ENCODE measurements around the gene COL16A1.

Gene COL16A1

DNA sequence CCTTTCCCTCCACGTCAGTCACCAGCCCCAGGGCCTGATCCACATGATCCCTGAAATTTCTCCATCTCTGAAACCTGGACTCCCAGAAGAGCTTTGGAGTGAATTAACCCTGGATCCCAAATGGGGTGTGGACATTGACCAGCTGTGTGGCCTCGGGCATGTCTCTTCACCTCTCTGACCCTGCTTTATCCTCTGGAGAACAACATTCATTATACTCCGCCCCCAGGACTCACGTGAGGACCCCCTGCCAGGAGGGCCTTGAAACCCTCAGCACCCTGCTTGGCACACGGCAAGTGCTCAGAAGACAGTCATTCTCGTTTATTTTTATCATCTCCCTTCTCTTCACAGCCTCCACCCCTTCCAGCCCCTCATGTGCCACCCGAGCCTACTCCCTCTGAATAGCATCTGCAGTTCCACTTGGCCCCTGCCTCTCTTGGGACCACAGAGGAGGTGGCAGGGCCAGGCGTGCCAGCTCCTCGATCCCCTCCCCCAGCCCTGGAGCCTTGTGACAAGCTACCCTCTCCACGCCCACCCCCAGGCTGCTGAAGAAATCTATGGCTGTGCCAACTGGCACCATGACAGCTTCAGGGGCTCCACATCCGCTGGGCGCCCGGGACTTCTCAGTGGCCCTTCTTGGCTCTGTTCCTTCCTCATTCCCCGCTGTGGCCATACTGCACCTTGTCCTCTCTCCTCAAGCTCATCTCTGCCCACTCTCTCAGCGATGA is 42.3 kb upstream of the COL16A1 start:
- no CpG with 5 or more reads among the region's 15 CpGs for WGBS (ENCODE audit: insufficient coverage, insufficient read length)
- Histone ChIP-seq H3K36me3 (ENCODE audit: control insufficient read depth, insufficient read depth, low read length) (no peaks in the 10 kb centered on the region; the same call in 1 of the 2 replicates), H3K27ac (ENCODE audit: low read length) (no peak overlapping the region), H3K4me1 (ENCODE audit: control insufficient read depth, insufficient read depth, low read length) (peaks cover 3% of the 10 kb centered on the region; the same call in 1 of the 2 replicates), H3K27me3 (ENCODE audit: control insufficient read depth, insufficient read depth, low read length) (no peaks in the 10 kb centered on the region), H3K4me3 (ENCODE audit: low read length) (no peak overlapping the region), H3K9me3 (ENCODE audit: control insufficient read depth, insufficient read depth, low read length) (no peaks in the 10 kb centered on the region)
- DNase-seq (ENCODE audit: low read depth, low spot score): no peak

DNA sequence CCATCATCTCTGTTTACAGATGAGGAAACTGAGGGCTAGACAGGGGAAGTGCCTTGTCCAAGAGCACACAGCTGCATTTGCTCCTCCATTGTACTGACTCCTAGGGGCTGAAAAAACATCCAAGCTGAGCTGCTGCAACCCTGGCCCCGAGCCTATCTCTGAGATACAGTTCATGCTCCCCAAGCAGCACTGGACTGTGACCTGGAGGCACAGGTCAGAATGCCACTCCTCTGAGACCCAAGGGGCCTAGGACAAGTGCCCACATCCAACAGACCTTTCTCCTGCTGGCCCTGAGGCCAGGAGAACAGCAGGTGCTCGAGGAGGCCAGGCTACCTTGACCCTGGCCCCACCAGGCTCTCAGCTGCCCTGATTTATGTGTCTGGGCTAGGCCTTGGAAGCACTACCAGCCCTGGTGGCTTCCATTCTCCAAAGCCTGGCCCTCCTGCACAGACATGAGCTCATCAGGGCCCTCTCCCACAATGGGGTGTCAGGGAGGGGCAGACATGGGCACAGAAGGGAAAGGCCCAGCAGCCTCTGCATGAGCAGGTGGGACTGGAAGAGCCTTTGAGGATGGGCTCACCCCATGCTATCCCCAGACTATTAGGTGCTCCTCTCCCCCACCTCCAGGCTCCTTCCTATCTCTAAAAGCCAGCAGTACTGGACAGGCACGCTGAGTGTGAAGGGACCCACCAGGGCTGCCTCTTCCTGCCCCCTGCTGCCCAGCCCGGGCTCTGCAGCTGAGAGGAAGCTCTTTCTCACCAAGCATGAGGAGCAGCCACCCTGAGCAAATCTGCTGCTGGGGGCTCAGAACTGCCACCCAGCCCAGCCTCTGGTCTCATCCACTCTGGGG is 41.5 kb upstream of the COL16A1 start:
- Histone ChIP-seq H3K27me3 (ENCODE audit: control insufficient read depth, insufficient read depth, low read length) (no peaks in the 10 kb centered on the region), H3K36me3 (ENCODE audit: control insufficient read depth, insufficient read depth, low read length) (no peaks in the 10 kb centered on the region; the same call in 1 of the 2 replicates), H3K27ac (ENCODE audit: low read length) (no peak overlapping the region), H3K9me3 (ENCODE audit: control insufficient read depth, insufficient read depth, low read length) (no peaks in the 10 kb centered on the region), H3K4me3 (ENCODE audit: low read length) (no peak overlapping the region), H3K4me1 (ENCODE audit: control insufficient read depth, insufficient read depth, low read length) (no peaks in the 10 kb centered on the region; the same call in 1 of the 2 replicates)
- DNase-seq (ENCODE audit: low read depth, low spot score): no peak
- WGBS (ENCODE audit: insufficient coverage, insufficient read length): no CpG with 5 or more reads among the region's 4 CpGs

DNA sequence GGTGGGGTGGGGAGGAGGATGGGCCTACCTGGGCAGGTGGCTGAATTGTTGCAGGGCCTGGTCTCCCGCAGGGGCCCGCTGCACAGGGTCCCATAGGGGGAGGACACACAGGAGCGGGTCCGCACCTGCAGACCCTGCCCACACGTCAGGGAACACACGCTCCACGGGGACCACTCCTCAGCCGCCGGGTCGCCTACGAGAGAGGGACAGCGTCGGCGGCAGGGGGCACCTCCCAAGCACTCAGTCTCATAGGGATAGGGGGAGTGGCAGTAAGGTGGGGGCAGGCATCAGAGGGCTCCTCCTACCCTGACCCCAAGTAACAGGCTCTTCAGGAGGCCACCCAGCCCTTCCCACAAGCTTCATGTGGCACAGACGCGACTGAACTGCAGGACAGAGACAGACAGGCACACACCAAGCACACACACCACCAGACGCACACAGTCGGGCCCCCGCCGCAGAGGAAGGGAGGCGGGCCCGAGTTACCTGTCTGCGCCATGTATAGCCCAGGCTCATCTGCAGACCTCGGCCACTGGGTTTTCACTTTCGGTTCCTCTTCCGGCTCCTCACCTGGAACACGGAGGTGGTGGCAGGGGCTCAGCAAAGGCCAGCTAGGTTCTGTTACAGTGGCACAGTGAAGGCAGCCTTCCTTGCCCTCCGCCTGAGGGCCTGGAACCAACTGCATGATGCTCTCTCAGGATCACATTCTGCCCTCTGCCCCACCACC is 40.5 kb upstream of the COL16A1 start:
- Histone ChIP-seq H3K36me3 (ENCODE audit: control insufficient read depth, insufficient read depth, low read length) (no peaks in the 10 kb centered on the region; the same call in 1 of the 2 replicates), H3K9me3 (ENCODE audit: control insufficient read depth, insufficient read depth, low read length) (no peaks in the 10 kb centered on the region), H3K27ac (ENCODE audit: low read length) (no peak overlapping the region), H3K4me1 (ENCODE audit: control insufficient read depth, insufficient read depth, low read length) (no peaks in the 10 kb centered on the region; the same call in 1 of the 2 replicates), H3K27me3 (ENCODE audit: control insufficient read depth, insufficient read depth, low read length) (no peaks in the 10 kb centered on the region), H3K4me3 (ENCODE audit: low read length) (no peak overlapping the region)
- WGBS (ENCODE audit: insufficient coverage, insufficient read length): no CpG with 5 or more reads among the region's 28 CpGs
- DNase-seq (ENCODE audit: low read depth, low spot score): no peak

DNA sequence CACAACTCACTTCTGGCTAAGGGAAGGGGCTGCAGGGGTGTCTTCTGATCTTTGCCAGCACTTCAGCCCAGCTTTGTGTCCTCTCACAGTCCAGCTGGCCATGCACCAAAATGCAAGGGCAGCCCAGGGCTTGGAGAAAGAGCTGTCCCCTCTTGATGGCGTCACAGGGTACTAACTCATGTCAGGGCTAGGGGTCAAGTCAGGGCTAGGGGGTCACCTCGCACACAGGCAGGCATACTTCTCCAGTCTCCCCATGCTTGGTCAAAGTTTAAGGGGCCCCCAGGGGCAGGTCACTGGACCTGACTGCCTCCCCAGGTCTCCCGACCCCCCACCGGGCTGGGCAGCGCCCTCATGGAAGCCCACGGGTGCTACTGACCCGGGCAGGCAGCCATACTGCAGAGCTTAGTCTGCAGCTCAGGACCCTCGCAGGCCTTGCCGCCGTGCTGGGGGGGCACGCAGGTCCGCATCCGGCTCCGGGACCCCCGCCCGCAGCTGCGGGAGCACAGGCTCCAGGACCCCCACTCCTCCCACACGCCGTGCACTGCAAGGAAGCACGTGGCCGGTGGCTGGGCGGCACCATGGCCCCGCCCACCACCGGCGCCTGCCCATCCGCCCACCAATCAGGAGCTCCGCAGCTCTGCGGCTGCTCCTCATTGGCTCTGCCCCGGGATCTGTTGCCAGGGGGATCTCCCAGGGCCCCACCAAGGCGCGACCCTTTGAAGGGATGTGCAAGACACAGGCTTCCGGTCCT is 38.8 kb upstream of the COL16A1 start:
- no CpG with 5 or more reads among the region's 32 CpGs for WGBS (ENCODE audit: insufficient coverage, insufficient read length)
- H3K36me3 ChIP-seq (ENCODE audit: control insufficient read depth, insufficient read depth, low read length): no peaks in the 10 kb centered on the region; the same call in 1 of the 2 replicates
- H3K4me3 ChIP-seq (ENCODE audit: low read length): no peak overlapping the region
- no peak overlapping the region for H3K27ac ChIP-seq (ENCODE audit: low read length)
- no peak for DNase-seq (ENCODE audit: low read depth, low spot score)
- no peaks in the 10 kb centered on the region for H3K27me3 ChIP-seq (ENCODE audit: control insufficient read depth, insufficient read depth, low read length)
- no peaks in the 10 kb centered on the region for H3K9me3 ChIP-seq (ENCODE audit: control insufficient read depth, insufficient read depth, low read length)
- peaks cover 1% of the 10 kb centered on the region; the same call in 1 of the 2 replicates for H3K4me1 ChIP-seq (ENCODE audit: control insufficient read depth, insufficient read depth, low read length)

DNA sequence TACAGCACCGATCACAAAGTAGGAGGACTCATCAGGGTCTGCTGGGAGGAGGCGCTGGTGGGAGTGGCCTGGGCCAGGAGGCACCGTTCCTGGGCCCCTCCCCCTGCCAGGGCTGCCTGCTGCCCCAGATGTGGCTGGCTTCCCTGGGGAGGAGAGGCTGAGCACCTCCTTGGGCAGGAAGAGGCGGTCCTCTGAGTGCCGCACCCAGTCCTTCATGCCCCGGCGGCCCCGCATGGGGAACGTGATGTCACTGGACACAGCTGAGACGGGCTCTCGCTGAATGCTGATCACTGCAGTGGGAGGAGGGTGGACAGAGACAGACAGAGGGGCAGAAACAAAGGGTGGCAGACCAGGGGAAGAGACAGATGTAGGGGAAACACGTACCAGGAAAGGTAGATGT is 35.5 kb upstream of the COL16A1 start:
- no peak for DNase-seq (ENCODE audit: low read depth, low spot score)
- Histone ChIP-seq H3K4me3 (ENCODE audit: low read length) (no peak overlapping the region), H3K27me3 (ENCODE audit: control insufficient read depth, insufficient read depth, low read length) (no peaks in the 10 kb centered on the region), H3K4me1 (ENCODE audit: control insufficient read depth, insufficient read depth, low read length) (0 out of 2 replicates have a peak, but pooled peaks cover 1% of the 10 kb centered on the region), H3K27ac (ENCODE audit: low read length) (no peak overlapping the region), H3K9me3 (ENCODE audit: control insufficient read depth, insufficient read depth, low read length) (no peaks in the 10 kb centered on the region), H3K36me3 (ENCODE audit: control insufficient read depth, insufficient read depth, low read length) (no peaks in the 10 kb centered on the region; the same call in 1 of the 2 replicates)
- WGBS (ENCODE audit: insufficient coverage, insufficient read length): no CpG with 5 or more reads among the region's 12 CpGs

DNA sequence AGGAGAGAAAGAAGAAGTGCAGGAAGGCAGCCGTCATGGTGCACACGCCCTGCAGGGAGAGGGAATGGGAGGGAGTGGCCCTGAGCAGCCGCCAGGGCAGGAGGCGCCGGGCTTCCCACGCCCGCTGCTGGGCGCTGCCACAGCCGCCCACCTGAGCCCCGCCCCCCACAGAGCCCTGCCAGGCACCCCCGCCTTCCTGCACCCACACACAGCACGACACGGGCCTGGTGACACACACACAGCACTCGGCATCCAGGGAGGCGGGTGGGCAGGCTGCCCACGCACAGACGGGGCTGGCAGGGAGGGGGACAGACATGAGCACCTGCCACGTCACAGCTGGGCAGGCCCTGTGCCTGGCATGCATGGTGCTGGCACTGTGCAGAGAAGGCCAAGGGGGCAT is 32.9 kb upstream of the COL16A1 start:
- Histone ChIP-seq H3K4me3 (ENCODE audit: low read length) (no peak overlapping the region), H3K9me3 (ENCODE audit: control insufficient read depth, insufficient read depth, low read length) (no peaks in the 10 kb centered on the region), H3K27me3 (ENCODE audit: control insufficient read depth, insufficient read depth, low read length) (no peaks in the 10 kb centered on the region), H3K27ac (ENCODE audit: low read length) (no peak overlapping the region), H3K36me3 (ENCODE audit: control insufficient read depth, insufficient read depth, low read length) (peaks cover 2% of the 10 kb centered on the region; the same call in 1 of the 2 replicates), H3K4me1 (ENCODE audit: control insufficient read depth, insufficient read depth, low read length) (0 out of 2 replicates have a peak, but pooled peaks cover 1% of the 10 kb centered on the region)
- no CpG with 5 or more reads among the region's 18 CpGs for WGBS (ENCODE audit: insufficient coverage, insufficient read length)
- DNase-seq (ENCODE audit: low read depth, low spot score): no peak

DNA sequence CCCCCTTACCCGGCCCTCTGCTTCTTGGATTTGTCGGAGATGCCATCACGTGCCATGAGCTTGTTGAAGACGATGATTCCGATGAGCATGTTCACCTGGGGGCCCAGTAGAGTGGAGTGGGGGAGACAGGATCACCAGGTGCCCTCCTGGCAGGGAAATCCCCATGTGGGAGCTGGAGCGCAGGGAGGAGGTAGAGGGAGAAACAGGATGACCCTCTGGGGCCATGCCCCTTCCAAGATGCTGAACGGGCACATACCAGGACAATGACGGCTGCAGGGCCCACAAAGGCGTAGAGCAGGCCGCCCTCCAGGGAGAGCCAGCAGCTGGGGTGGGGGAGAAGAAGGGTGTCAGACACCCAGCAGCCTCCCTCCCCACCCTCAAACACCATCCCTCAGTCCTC is 31.8 kb upstream of the COL16A1 start:
- H3K27me3 ChIP-seq (ENCODE audit: control insufficient read depth, insufficient read depth, low read length): no peaks in the 10 kb centered on the region
- H3K27ac ChIP-seq (ENCODE audit: low read length): no peak overlapping the region
- no CpG with 5 or more reads among the region's 10 CpGs for WGBS (ENCODE audit: insufficient coverage, insufficient read length)

DNA sequence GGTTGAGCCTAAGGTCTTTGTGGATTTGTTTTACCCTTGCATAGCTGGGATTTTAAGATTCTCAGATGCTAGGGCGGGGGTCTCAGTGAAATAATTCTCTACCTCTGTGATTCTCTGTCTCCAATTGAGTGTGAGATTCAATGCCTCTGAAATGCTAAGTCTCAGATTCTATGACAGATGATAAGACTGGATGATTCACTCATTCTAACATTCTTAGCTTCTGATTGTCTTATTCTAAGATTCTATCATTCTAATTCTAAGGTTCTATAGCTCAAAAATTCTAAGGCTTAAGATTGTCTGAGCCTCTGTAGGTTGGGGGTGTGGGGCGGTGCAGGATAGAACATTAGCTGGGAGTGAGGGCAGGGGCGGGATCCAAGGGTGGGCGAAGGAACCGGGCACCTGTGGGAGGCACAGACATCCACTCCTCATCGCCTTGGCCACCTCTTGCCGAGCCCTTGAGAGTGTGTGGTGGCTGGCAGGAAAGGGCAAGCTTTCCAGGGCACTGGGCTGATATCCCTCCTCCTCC is 30.8 kb upstream of the COL16A1 start:
- no peaks in the 10 kb centered on the region for H3K27me3 ChIP-seq (ENCODE audit: control insufficient read depth, insufficient read depth, low read length)
- WGBS (ENCODE audit: insufficient coverage, insufficient read length): no CpG with 5 or more reads among the region's 7 CpGs

More for the DNA sequence above, 31.8 kb upstream of the COL16A1 start:
- Histone ChIP-seq H3K36me3 (ENCODE audit: control insufficient read depth, insufficient read depth, low read length) (0 out of 2 replicates have a peak, but pooled peaks cover 2% of the 10 kb centered on the region), H3K4me1 (ENCODE audit: control insufficient read depth, insufficient read depth, low read length) (0 out of 2 replicates have a peak, but pooled peaks cover 1% of the 10 kb centered on the region), H3K9me3 (ENCODE audit: control insufficient read depth, insufficient read depth, low read length) (no peaks in the 10 kb centered on the region), H3K4me3 (ENCODE audit: low read length) (no peak overlapping the region)
- no peak for DNase-seq (ENCODE audit: low read depth, low spot score)

DNA sequence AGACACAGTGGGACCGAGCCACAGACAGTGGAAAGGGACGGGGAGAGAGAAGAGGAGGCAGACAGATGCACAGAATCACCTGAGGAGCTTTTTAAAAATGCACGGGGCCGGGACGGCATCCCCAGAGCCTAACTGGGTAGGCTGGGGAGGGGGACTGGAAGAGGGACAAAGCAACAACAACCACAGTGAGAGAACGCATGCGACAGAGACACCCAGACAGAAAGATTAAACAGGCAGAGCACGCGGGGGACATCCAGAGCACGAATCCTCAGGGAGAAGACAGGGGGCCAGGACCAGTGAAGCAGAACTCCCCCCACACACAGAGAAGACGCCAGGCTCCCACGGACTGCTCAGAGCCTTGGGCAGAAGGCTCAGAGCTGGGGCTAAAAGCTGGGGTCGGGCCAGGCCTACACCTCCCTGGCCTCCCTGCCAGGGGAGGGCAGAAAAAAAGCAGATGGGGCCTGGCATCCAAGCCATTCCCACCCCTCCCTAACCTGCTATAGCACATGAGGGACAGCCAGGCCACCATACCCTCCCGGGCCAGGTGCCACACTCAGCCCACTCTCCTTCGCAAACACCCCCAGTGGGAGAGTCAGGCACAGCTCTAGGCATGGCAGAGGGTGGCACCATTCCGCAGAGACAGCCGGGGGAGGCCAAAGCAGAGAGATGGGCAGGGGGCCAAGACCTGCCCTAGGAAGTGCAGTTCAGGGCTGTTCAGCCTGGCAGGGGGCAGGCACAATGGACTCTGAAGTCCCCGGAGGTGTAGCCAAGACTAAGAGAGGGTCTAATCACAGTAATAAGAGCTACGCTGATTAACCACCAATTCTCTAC is 29.8 kb upstream of the COL16A1 start:
- Histone ChIP-seq H3K4me1 (ENCODE audit: control insufficient read depth, insufficient read depth, low read length) (no peaks in the 10 kb centered on the region), H3K27me3 (ENCODE audit: control insufficient read depth, insufficient read depth, low read length) (no peaks in the 10 kb centered on the region), H3K4me3 (ENCODE audit: low read length) (no peak overlapping the region), H3K9me3 (ENCODE audit: control insufficient read depth, insufficient read depth, low read length) (no peaks in the 10 kb centered on the region), H3K27ac (ENCODE audit: low read length) (no peak overlapping the region), H3K36me3 (ENCODE audit: control insufficient read depth, insufficient read depth, low read length) (0 out of 2 replicates have a peak, but pooled peaks cover 2% of the 10 kb centered on the region)
- DNase-seq (ENCODE audit: low read depth, low spot score): no peak
- no CpG with 5 or more reads among the region's 19 CpGs for WGBS (ENCODE audit: insufficient coverage, insufficient read length)

More for the DNA sequence above, 30.8 kb upstream of the COL16A1 start:
- Histone ChIP-seq H3K4me3 (ENCODE audit: low read length) (no peak overlapping the region), H3K9me3 (ENCODE audit: control insufficient read depth, insufficient read depth, low read length) (no peaks in the 10 kb centered on the region), H3K4me1 (ENCODE audit: control insufficient read depth, insufficient read depth, low read length) (0 out of 2 replicates have a peak, but pooled peaks cover 1% of the 10 kb centered on the region), H3K27ac (ENCODE audit: low read length) (no peak overlapping the region), H3K36me3 (ENCODE audit: control insufficient read depth, insufficient read depth, low read length) (0 out of 2 replicates have a peak, but pooled peaks cover 2% of the 10 kb centered on the region)
- DNase-seq (ENCODE audit: low read depth, low spot score): no peak

Data from iPS DF 6.9 (cell line).